GM23338 (cell line): ENCODE measurements around the gene INPP5A. TPM values are rescaled to one million over a fixed set of nuclear protein-coding genes. Genes with fewer than 3 reads are reported as not detected.

Experiments used
- ATAC-seq: fragments of 200-7000 bp; cut with Tn5 transposase; 3 replicates; pipeline ENCODE4 v1.9.1; 2020
- DNase-seq: peaks from one replicate; pipeline ENCODE4 v3.0.0-alpha.2; 2015; ENCODE audit warnings: low spot score
- H2AFZ ChIP-seq: fragments of 200-600 bp; sonication (generic); 2 replicates; pipeline ENCODE4 v1.8.0; 2016; ENCODE audit warnings: antibody characterized with exemption, mild to moderate bottlenecking, moderate library complexity
- H3F3A ChIP-seq: fragments of 200-600 bp; sonication (generic); replicated peaks from 2 replicates; pipeline ENCODE4 v1.8.0; 2017; ENCODE audit warnings: antibody characterized with exemption, mixed run types, low read depth
- H3K27ac ChIP-seq: fragments of 200-600 bp; sonication (generic); 2 replicates; pipeline ENCODE4 v1.6.1; 2016; ENCODE audit warnings: low read depth
- H3K27me3 ChIP-seq: fragments of 200-600 bp; sonication (generic); 2 replicates; pipeline ENCODE4 v1.8.0; 2016; ENCODE audit warnings: mild to moderate bottlenecking, mixed run types, moderate library complexity; ENCODE audit not compliant: insufficient read depth
- H3K36me3 ChIP-seq: fragments of 200-600 bp; sonication (generic); 2 replicates; pipeline ENCODE4 v1.8.0; 2016; ENCODE audit warnings: mild to moderate bottlenecking; ENCODE audit not compliant: insufficient read depth
- H3K4me1 ChIP-seq: fragments of 200-600 bp; sonication (generic); 2 replicates; pipeline ENCODE4 v1.8.0; 2016; ENCODE audit warnings: mild to moderate bottlenecking, moderate library complexity; ENCODE audit not compliant: insufficient read depth
- H3K4me2 ChIP-seq: fragments of 200-600 bp; sonication (generic); 2 replicates; pipeline ENCODE4 v1.7.1; 2017; ENCODE audit warnings: mixed run types
- H3K4me3 ChIP-seq: fragments of 200-600 bp; sonication (generic); 2 replicates; pipeline ENCODE4 v1.6.1; 2016; ENCODE audit warnings: mixed run types
- H3K79me2 ChIP-seq: fragments of 200-600 bp; sonication (generic); replicated peaks from 2 replicates; pipeline ENCODE4 v1.8.0; 2017; ENCODE audit warnings: mild to moderate bottlenecking; ENCODE audit not compliant: insufficient read depth
- H3K9me2 ChIP-seq: fragments of 200-600 bp; sonication (generic); 2 replicates; pipeline ENCODE4 v1.8.0; 2017; ENCODE audit not compliant: insufficient read depth
- H4K20me1 ChIP-seq: fragments of 200-600 bp; sonication (generic); replicated peaks from 2 replicates; pipeline ENCODE4 v1.8.0; 2017; ENCODE audit warnings: mild to moderate bottlenecking; ENCODE audit not compliant: insufficient read depth
- H3K27ac Mint-ChIP-seq: 2 replicates; pipeline ENCODE4 v1.8.0; 2020; ENCODE audit warnings: inconsistent platforms, mild to moderate bottlenecking, moderate library complexity, mixed read lengths
- H3K27me3 Mint-ChIP-seq: 3 replicates; pipeline ENCODE4 v1.8.0; 2022; ENCODE audit warnings: low read depth, mild to moderate bottlenecking, moderate library complexity, mixed read lengths, inconsistent platforms; ENCODE audit not compliant: insufficient read depth, poor library complexity
- H3K36me3 Mint-ChIP-seq: 3 replicates; pipeline ENCODE4 v1.8.0; 2021; ENCODE audit warnings: low read depth, mild to moderate bottlenecking, inconsistent platforms, moderate library complexity, mixed read lengths
- H3K4me1 Mint-ChIP-seq: 3 replicates; pipeline ENCODE4 v1.8.0; 2020; ENCODE audit warnings: mild to moderate bottlenecking, inconsistent platforms, mixed read lengths
- H3K4me3 Mint-ChIP-seq: 3 replicates; pipeline ENCODE4 v1.8.0; 2021; ENCODE audit warnings: moderate library complexity, mild to moderate bottlenecking, inconsistent platforms, mixed read lengths
- H3K9me3 Mint-ChIP-seq: 3 replicates; pipeline ENCODE4 v1.8.0; 2020; ENCODE audit warnings: moderate library complexity, mild to moderate bottlenecking, inconsistent platforms, mixed read lengths
- CREB1 ChIP-seq: fragments of 250-450 bp; sonication (Bioruptor Pico); IDR thresholded peaks from 2 replicates; pipeline ENCODE4 v1.5.0; 2020; ENCODE audit warnings: low read depth, mild to moderate bottlenecking, moderate library complexity
- JUNB ChIP-seq: IDR thresholded peaks from one replicate; pipeline ENCODE4 v1.6.1; 2016; ENCODE audit warnings: antibody characterized with exemption; ENCODE audit not compliant: unreplicated experiment
- ZNF114 ChIP-seq: fragments of 250-450 bp; sonication (Bioruptor Pico); IDR thresholded peaks from 2 replicates; pipeline ENCODE4 v1.5.0; 2020; ENCODE audit warnings: mild to moderate bottlenecking, moderate library complexity
- polyA plus RNA-seq: library from polyadenylated mRNA; unstranded; fragments of >200 nt; fragmentation: Nextera tagmentation; extraction: Ambion mirVana; gene quantifications from 2 replicates; pipeline ENCODE4 v1.2.1, GENCODE V29; 2016
- total RNA-seq: library from RNA; depleted of rRNA; stranded (reverse); fragments of >200 nt; shearing (Covaris generic); gene quantifications from 2 replicates; pipeline ENCODE4 v1.2.3, GENCODE V29; 2014
- TF ChIP-seq, protein P1 (sequence below): IDR thresholded peaks from 2 replicates; pipeline ENCODE4 v1.6.1; 2016; ENCODE audit warnings: antibody characterized with exemption
- TF ChIP-seq, protein P2 (sequence below): IDR thresholded peaks from one replicate; pipeline ENCODE4 v1.6.1; 2018; ENCODE audit warnings: antibody characterized with exemption; ENCODE audit not compliant: unreplicated experiment
- TF ChIP-seq, protein P3 (sequence below), 2 experiments: fragments of 200-600 bp in 1 of 2; sonication (generic) in 1 of 2; conservative IDR thresholded peaks; 2 replicates each; pipeline versions ENCODE4 v1.5.1 to v1.6.1; 2016 to 2017; ENCODE audit warnings: antibody characterized with exemption in 2 of 2, low read depth in 2 of 2, mild to moderate bottlenecking in 2 of 2, moderate library complexity in 1 of 2

Gene INPP5A
- total and polyA plus RNA-seq, 2 experiments from 2014 or later: 5.9 to 40.6 TPM

DNA sequence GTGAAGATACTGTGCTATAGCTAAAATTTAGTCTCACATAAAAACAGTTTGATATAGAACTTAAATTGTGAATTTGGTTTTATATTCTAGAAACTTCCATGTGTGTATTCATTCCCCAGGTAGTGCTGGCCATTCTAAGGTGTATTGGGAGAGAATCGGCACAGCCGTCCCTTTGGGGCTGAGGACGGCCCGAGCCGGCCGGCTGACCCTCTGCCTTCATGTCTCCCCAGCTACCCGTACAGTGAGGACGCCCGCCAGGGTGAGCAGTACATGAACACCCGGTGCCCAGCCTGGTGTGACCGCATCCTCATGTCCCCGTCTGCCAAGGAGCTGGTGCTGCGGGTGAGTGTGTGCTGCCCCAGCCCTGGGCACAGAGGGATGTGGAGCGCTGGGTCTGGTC is 239.9 kb downstream of the INPP5A start:
- H3K27me3 ChIP-seq: peaks cover 11% of the 10 kb centered on the region
- no peak overlapping the region for H3K4me2 ChIP-seq
- H3K4me1 ChIP-seq: no peaks in the 10 kb centered on the region
- H3K36me3 ChIP-seq: no peaks in the 10 kb centered on the region
- no peak overlapping the region for H2AFZ ChIP-seq
- H3K27ac ChIP-seq: no peak overlapping the region
- Mint-ChIP-seq H3K4me1 (peaks cover 5% of the 10 kb centered on the region; the same call in 2 of the 3 replicates), H3K36me3 (peaks cover 7% of the 10 kb centered on the region), H3K27me3 (peaks cover 23% of the 10 kb centered on the region), H3K27ac (no peak overlapping the region), H3K9me3 (no peaks in the 10 kb centered on the region; the same call in 1 of the 3 replicates), H3K4me3 (no peak overlapping the region)
- ATAC-seq (no peak), DNase-seq (no peak)
- no peaks in the 10 kb centered on the region for H3K9me2 ChIP-seq
- no peaks in the 10 kb centered on the region for H3F3A ChIP-seq
- no peaks in the 10 kb centered on the region for H3K79me2 ChIP-seq
- H4K20me1 ChIP-seq: no peaks in the 10 kb centered on the region; the same call in 1 of the 2 replicates
- H3K4me3 ChIP-seq: no peak overlapping the region
- TF ChIP-seq ZNF114 (CRISPR knock-in tag): no peak
- no peak for TF ChIP-seq CREB1 (CRISPR knock-in tag)
- TF ChIP-seq, protein P1, sequence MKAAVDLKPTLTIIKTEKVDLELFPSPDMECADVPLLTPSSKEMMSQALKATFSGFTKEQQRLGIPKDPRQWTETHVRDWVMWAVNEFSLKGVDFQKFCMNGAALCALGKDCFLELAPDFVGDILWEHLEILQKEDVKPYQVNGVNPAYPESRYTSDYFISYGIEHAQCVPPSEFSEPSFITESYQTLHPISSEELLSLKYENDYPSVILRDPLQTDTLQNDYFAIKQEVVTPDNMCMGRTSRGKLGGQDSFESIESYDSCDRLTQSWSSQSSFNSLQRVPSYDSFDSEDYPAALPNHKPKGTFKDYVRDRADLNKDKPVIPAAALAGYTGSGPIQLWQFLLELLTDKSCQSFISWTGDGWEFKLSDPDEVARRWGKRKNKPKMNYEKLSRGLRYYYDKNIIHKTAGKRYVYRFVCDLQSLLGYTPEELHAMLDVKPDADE: no peak
- no peak for TF ChIP-seq JUNB

DNA sequence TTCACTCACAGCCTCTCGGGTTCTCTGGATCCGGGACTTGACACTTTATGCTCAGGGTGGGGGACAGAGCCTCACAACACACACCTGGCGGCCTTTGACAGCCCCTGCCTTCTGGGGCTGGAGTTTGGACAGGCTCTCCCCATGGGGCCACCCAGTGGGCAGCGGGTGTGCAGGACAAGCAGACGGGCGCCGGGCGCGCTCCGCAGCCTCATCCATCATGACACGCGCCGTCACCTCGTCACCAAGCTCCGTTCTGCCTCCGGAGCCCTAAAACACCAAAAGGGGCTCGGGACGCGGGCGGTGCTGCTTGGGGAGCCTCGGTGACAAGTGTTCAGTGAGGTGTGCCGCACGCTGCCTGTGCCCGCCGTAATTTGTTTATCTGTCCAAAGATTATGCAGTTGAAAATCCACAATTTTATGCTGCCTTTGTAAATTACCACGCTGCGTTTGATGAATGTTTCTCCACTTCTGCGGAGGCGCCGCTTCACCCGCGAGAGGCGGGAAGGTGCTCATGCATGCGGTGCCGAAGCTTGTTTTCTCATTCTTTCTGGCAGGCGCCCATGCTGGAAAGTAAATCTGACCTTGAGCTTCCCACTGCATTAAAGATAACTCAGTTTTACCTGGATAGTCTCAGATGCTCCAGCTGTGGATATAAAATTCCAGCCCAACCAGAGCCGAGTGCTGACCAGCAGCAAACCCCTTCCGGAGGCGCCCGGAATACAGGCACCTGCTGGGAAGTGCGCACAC is 242.1 kb downstream of the INPP5A start:
- peaks cover 7% of the 10 kb centered on the region for H3K4me1 ChIP-seq
- H3K27me3 Mint-ChIP-seq: peaks cover 43% of the 10 kb centered on the region
- TF ChIP-seq ZNF114 (CRISPR knock-in tag): no peak
- TF ChIP-seq JUNB: no peak
- TF ChIP-seq, protein P2, sequence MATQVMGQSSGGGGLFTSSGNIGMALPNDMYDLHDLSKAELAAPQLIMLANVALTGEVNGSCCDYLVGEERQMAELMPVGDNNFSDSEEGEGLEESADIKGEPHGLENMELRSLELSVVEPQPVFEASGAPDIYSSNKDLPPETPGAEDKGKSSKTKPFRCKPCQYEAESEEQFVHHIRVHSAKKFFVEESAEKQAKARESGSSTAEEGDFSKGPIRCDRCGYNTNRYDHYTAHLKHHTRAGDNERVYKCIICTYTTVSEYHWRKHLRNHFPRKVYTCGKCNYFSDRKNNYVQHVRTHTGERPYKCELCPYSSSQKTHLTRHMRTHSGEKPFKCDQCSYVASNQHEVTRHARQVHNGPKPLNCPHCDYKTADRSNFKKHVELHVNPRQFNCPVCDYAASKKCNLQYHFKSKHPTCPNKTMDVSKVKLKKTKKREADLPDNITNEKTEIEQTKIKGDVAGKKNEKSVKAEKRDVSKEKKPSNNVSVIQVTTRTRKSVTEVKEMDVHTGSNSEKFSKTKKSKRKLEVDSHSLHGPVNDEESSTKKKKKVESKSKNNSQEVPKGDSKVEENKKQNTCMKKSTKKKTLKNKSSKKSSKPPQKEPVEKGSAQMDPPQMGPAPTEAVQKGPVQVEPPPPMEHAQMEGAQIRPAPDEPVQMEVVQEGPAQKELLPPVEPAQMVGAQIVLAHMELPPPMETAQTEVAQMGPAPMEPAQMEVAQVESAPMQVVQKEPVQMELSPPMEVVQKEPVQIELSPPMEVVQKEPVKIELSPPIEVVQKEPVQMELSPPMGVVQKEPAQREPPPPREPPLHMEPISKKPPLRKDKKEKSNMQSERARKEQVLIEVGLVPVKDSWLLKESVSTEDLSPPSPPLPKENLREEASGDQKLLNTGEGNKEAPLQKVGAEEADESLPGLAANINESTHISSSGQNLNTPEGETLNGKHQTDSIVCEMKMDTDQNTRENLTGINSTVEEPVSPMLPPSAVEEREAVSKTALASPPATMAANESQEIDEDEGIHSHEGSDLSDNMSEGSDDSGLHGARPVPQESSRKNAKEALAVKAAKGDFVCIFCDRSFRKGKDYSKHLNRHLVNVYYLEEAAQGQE: no peak
- TF ChIP-seq, protein P1: no peak
- TF ChIP-seq, protein P3, sequence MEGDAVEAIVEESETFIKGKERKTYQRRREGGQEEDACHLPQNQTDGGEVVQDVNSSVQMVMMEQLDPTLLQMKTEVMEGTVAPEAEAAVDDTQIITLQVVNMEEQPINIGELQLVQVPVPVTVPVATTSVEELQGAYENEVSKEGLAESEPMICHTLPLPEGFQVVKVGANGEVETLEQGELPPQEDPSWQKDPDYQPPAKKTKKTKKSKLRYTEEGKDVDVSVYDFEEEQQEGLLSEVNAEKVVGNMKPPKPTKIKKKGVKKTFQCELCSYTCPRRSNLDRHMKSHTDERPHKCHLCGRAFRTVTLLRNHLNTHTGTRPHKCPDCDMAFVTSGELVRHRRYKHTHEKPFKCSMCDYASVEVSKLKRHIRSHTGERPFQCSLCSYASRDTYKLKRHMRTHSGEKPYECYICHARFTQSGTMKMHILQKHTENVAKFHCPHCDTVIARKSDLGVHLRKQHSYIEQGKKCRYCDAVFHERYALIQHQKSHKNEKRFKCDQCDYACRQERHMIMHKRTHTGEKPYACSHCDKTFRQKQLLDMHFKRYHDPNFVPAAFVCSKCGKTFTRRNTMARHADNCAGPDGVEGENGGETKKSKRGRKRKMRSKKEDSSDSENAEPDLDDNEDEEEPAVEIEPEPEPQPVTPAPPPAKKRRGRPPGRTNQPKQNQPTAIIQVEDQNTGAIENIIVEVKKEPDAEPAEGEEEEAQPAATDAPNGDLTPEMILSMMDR (conservative IDR thresholded peaks at IDR 0.05; ENCODE audit: low read depth in 2 of 2): no peak

More for the DNA sequence above, 242.1 kb downstream of the INPP5A start:
- no peaks in the 10 kb centered on the region for H3K9me3 Mint-ChIP-seq
- H3K36me3 Mint-ChIP-seq: peaks cover 3% of the 10 kb centered on the region; the same call in 2 of the 3 replicates
- DNase-seq (no peak), ATAC-seq (no peak)
- Histone ChIP-seq H3K4me3 (no peak overlapping the region), H3K27ac (no peak overlapping the region), H3K79me2 (no peaks in the 10 kb centered on the region), H3K36me3 (no peaks in the 10 kb centered on the region), H3K4me2 (no peak overlapping the region), H3F3A (no peaks in the 10 kb centered on the region), H2AFZ (no peak overlapping the region), H3K9me2 (no peaks in the 10 kb centered on the region), H3K27me3 (peaks cover 34% of the 10 kb centered on the region), H4K20me1 (peaks cover 12% of the 10 kb centered on the region)
- H3K4me3 Mint-ChIP-seq: no peak overlapping the region
- no peak overlapping the region for H3K27ac Mint-ChIP-seq
- peaks cover 19% of the 10 kb centered on the region for H3K4me1 Mint-ChIP-seq
